Suprapubic skin (tissue), 4 donors: ENCODE data around the gene F2RL3.

Experiments
- POLR2A ChIP-seq, 2 donors: fragments of 450-650 bp; IDR thresholded peaks; one replicate each; pipeline ENCODE4 v1.6.1; 2017; ENCODE audit warnings: antibody characterized with exemption in 2 of 2, mild to moderate bottlenecking in 2 of 2, moderate library complexity in 2 of 2
- POLR2AphosphoS5 ChIP-seq, 3 donors: sonication (generic); formaldehyde crosslinking; IDR thresholded peaks; one replicate each; pipeline ENCODE4 v1.6.1; 2017; ENCODE audit warnings: antibody characterized with exemption in 3 of 3
- TF ChIP-seq, protein P1 (sequence below), 2 donors: fragments of 200-600 bp in 1 of 2; fragments of 450-650 bp in 1 of 2; sonication (generic) in 1 of 2; IDR thresholded peaks; one replicate each; pipeline ENCODE4 v1.5.1; 2016 to 2019; ENCODE audit warnings: antibody characterized with exemption in 2 of 2, mild to moderate bottlenecking in 1 of 2, moderate library complexity in 1 of 2

DNA sequence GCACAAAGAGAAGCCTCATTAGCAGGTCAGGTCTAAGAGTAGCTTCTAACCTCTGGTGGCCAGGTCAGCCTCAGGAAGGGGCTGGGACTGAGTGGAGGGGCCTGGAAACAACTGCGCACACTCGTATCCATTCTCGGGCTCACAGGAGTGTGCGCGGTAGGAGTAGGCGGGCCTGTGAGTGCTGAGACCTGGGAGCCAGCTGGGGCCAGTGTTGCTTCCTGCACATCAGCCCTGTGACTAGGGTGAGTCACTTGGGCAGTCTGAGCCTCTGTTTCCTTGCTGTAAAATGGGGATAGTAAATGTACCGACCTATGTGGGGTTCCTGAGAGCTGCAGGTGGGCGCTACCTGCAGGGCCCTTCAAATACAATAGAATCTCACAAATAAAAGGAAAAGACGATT lies 32.7 kb upstream of the F2RL3 start:
- TF ChIP-seq, protein P1, sequence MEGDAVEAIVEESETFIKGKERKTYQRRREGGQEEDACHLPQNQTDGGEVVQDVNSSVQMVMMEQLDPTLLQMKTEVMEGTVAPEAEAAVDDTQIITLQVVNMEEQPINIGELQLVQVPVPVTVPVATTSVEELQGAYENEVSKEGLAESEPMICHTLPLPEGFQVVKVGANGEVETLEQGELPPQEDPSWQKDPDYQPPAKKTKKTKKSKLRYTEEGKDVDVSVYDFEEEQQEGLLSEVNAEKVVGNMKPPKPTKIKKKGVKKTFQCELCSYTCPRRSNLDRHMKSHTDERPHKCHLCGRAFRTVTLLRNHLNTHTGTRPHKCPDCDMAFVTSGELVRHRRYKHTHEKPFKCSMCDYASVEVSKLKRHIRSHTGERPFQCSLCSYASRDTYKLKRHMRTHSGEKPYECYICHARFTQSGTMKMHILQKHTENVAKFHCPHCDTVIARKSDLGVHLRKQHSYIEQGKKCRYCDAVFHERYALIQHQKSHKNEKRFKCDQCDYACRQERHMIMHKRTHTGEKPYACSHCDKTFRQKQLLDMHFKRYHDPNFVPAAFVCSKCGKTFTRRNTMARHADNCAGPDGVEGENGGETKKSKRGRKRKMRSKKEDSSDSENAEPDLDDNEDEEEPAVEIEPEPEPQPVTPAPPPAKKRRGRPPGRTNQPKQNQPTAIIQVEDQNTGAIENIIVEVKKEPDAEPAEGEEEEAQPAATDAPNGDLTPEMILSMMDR (IDR thresholded peaks at IDR 0.05) = no peak
- no peak for TF ChIP-seq POLR2AphosphoS5 (IDR thresholded peaks at IDR 0.05)
- TF ChIP-seq POLR2A (IDR thresholded peaks at IDR 0.05) = no peak
